HG02870 (cell line): ENCODE measurements around the gene PHC3.

Source experiments
- ATAC-seq: cut with Tn5 transposase; IDR thresholded peaks from one replicate; pipeline ENCODE4 v1.9.1; 2021; ENCODE audit warnings: mild to moderate bottlenecking, moderate library complexity; ENCODE audit not compliant: unreplicated experiment

PHC3 gene

GRCh38 chr3:170189398-170190256, 8.1 kb upstream of the PHC3 start:
- peak; percentile 8 for ATAC-seq

- ATAC-seq, result peak; percentile 23
Measured at GRCh38 chr3:170180079-170180907, 1.2 kb downstream of the PHC3 start.

- no peak for ATAC-seq
Measured at GRCh38 chr3:170179432-170179831, 2.1 kb downstream of the PHC3 start.

- ATAC-seq, result peak; percentile 35
Measured at GRCh38 chr3:170178651-170179050, 2.9 kb downstream of the PHC3 start.

GRCh38 chr3:170171563-170171962, 10.0 kb downstream of the PHC3 start:
- peak; percentile 87 for ATAC-seq

GRCh38 chr3:170164717-170165116, 16.8 kb downstream of the PHC3 start:
- no peak for ATAC-seq

- no peak for ATAC-seq
Measured at GRCh38 chr3:170163956-170164645, 17.4 kb downstream of the PHC3 start.

- ATAC-seq, result no peak
Measured at GRCh38 chr3:170162630-170163029, 18.9 kb downstream of the PHC3 start.

GRCh38 chr3:170162052-170162451, 19.5 kb downstream of the PHC3 start:
- no peak for ATAC-seq

GRCh38 chr3:170159933-170160332, 21.6 kb downstream of the PHC3 start:
- no peak for ATAC-seq

GRCh38 chr3:170159459-170159858, 22.1 kb downstream of the PHC3 start:
- ATAC-seq, result no peak

GRCh38 chr3:170155604-170156003, 25.9 kb downstream of the PHC3 start:
- ATAC-seq, result no peak

- peak; percentile 85 for ATAC-seq
Measured at GRCh38 chr3:170154569-170155143, 26.9 kb downstream of the PHC3 start.

- no peak for ATAC-seq
Measured at GRCh38 chr3:170154084-170154483, 27.4 kb downstream of the PHC3 start.

GRCh38 chr3:170151536-170151935, 30.0 kb downstream of the PHC3 start:
- no peak for ATAC-seq

GRCh38 chr3:170149016-170149415, 32.5 kb downstream of the PHC3 start:
- no peak for ATAC-seq

GRCh38 chr3:170145278-170145677, 36.3 kb downstream of the PHC3 start:
- no peak for ATAC-seq

GRCh38 chr3:170144437-170144843, 37.1 kb downstream of the PHC3 start:
- ATAC-seq, result peak; percentile 95

- no peak for ATAC-seq
Measured at GRCh38 chr3:170142373-170142772, 39.2 kb downstream of the PHC3 start.

- no peak for ATAC-seq
Measured at GRCh38 chr3:170137986-170138385, 43.5 kb downstream of the PHC3 start.

GRCh38 chr3:170132335-170132734, 49.2 kb downstream of the PHC3 start:
- no peak for ATAC-seq
